WTC11 (cell line): ENCODE data around the gene OXNAD1. TPM values are rescaled to one million over a fixed set of nuclear protein-coding genes. Genes with fewer than 3 reads are reported as not detected.

ENCODE experiments used
- ATAC-seq: fragments of 200-7000 bp; cut with Tn5 transposase; 2 replicates; pipeline ENCODE4 v1.10.0; 2021; ENCODE audit warnings: mild to moderate bottlenecking, moderate library complexity
- CTCF ChIA-PET: fragments of 300-600 bp; sonication (Branson Sonifier 250); formaldehyde crosslinking; loops from one replicate; lab custom pipeline; 2021; ENCODE audit warnings: antibody characterized with exemption; lab: Charles Lee
- POLR2A ChIA-PET: fragments of 350-600 bp; sonication (Branson Sonifier 250); formaldehyde crosslinking; loops from one replicate; lab custom pipeline; 2021; ENCODE audit warnings: antibody characterized with exemption; lab: Charles Lee
- DNase-seq: peaks from one replicate; pipeline ENCODE4 v3.0.0; 2021; ENCODE audit warnings: low spot score
- H3K27ac Mint-ChIP-seq: 2 replicates; pipeline ENCODE4 v1.8.0; 2021; ENCODE audit warnings: mixed read lengths
- H3K27me3 Mint-ChIP-seq: 2 replicates; pipeline ENCODE4 v1.8.0; 2021; ENCODE audit warnings: low read depth, mild to moderate bottlenecking, moderate library complexity, mixed read lengths
- H3K36me3 Mint-ChIP-seq: 2 replicates; pipeline ENCODE4 v1.8.0; 2021; ENCODE audit warnings: mixed read lengths
- H3K4me1 Mint-ChIP-seq: 2 replicates; pipeline ENCODE4 v1.8.0; 2022; ENCODE audit warnings: mixed read lengths
- H3K4me3 Mint-ChIP-seq: 2 replicates; pipeline ENCODE4 v1.8.0; 2021; ENCODE audit warnings: mild to moderate bottlenecking, moderate library complexity, mixed read lengths
- H3K9me3 Mint-ChIP-seq: 2 replicates; pipeline ENCODE4 v1.8.0; 2021; ENCODE audit warnings: mixed read lengths
- ATF1 ChIP-seq: sonication (generic); formaldehyde crosslinking; IDR thresholded peaks from 2 replicates; pipeline ENCODE4 v1.8.1; 2023; ENCODE audit warnings: mild to moderate bottlenecking, moderate library complexity, missing genetic modification reagents
- CREM ChIP-seq: sonication (generic); formaldehyde crosslinking; IDR thresholded peaks from 2 replicates; pipeline ENCODE4 v1.8.1; 2022; ENCODE audit warnings: mild to moderate bottlenecking, missing genetic modification reagents, moderate library complexity
- ERG ChIP-seq: fragments of 250-450 bp; sonication (Bioruptor Pico); IDR thresholded peaks from 2 replicates; pipeline ENCODE4 v1.8.0; 2021; ENCODE audit warnings: mild to moderate bottlenecking
- ESRRA ChIP-seq: sonication (generic); formaldehyde crosslinking; IDR thresholded peaks from 2 replicates; pipeline ENCODE4 v1.8.1; 2022; ENCODE audit warnings: mild to moderate bottlenecking, missing genetic modification reagents, borderline replicate concordance
- FOXJ3 ChIP-seq: sonication (generic); formaldehyde crosslinking; IDR thresholded peaks from 2 replicates; pipeline ENCODE4 v1.9.0; 2021; ENCODE audit warnings: missing genetic modification reagents, mild to moderate bottlenecking, borderline replicate concordance
- FOXP1 ChIP-seq: sonication (generic); formaldehyde crosslinking; IDR thresholded peaks from 2 replicates; pipeline ENCODE4 v1.8.0; 2022; ENCODE audit warnings: missing genetic modification reagents, mild to moderate bottlenecking, moderate library complexity, borderline replicate concordance
- FOXP4 ChIP-seq: sonication (generic); formaldehyde crosslinking; IDR thresholded peaks from 2 replicates; pipeline ENCODE4 v1.8.0; 2022; ENCODE audit warnings: mild to moderate bottlenecking, missing genetic modification reagents
- GABPB1 ChIP-seq: sonication (generic); formaldehyde crosslinking; IDR thresholded peaks from 2 replicates; pipeline ENCODE4 v1.8.1; 2023; ENCODE audit warnings: mild to moderate bottlenecking, missing genetic modification reagents
- JAZF1 ChIP-seq: fragments of 250-450 bp; sonication (Bioruptor Pico); IDR thresholded peaks from 2 replicates; pipeline ENCODE4 v1.9.0; 2021; ENCODE audit warnings: moderate library complexity, mild to moderate bottlenecking, inconsistent platforms
- MYBL2 ChIP-seq: sonication (generic); formaldehyde crosslinking; IDR thresholded peaks from 2 replicates; pipeline ENCODE4 v1.8.1; 2023; ENCODE audit warnings: mild to moderate bottlenecking, moderate library complexity, missing genetic modification reagents
- NR2C2 ChIP-seq: sonication (generic); formaldehyde crosslinking; IDR thresholded peaks from 2 replicates; pipeline ENCODE4 v1.8.0; 2022; ENCODE audit warnings: mild to moderate bottlenecking, missing genetic modification reagents
- OVOL2 ChIP-seq: fragments of 250-450 bp; sonication (Bioruptor Pico); IDR thresholded peaks from 2 replicates; pipeline ENCODE4 v1.9.0; 2021; ENCODE audit warnings: mild to moderate bottlenecking, borderline replicate concordance
- PREB ChIP-seq: sonication (generic); formaldehyde crosslinking; IDR thresholded peaks from 2 replicates; pipeline ENCODE4 v1.8.1; 2022; ENCODE audit warnings: mild to moderate bottlenecking, missing genetic modification reagents, moderate library complexity, borderline replicate concordance
- RELA ChIP-seq: sonication (generic); formaldehyde crosslinking; IDR thresholded peaks from 2 replicates; pipeline ENCODE4 v1.8.1; 2022; ENCODE audit warnings: missing genetic modification reagents, mild to moderate bottlenecking, borderline replicate concordance
- SMAD3 ChIP-seq: sonication (generic); formaldehyde crosslinking; IDR thresholded peaks from 2 replicates; pipeline ENCODE4 v1.8.0; 2022; ENCODE audit warnings: missing genetic modification reagents, mild to moderate bottlenecking, borderline replicate concordance
- STAT6 ChIP-seq: sonication (generic); formaldehyde crosslinking; conservative IDR thresholded peaks from 2 replicates; pipeline ENCODE4 v1.8.1; 2023; ENCODE audit warnings: mild to moderate bottlenecking, low read depth, missing genetic modification reagents, moderate library complexity
- TCF7 ChIP-seq: sonication (generic); formaldehyde crosslinking; IDR thresholded peaks from 2 replicates; pipeline ENCODE4 v1.8.0; 2022; ENCODE audit warnings: mild to moderate bottlenecking, low read depth, missing genetic modification reagents, moderate library complexity
- TP53 ChIP-seq: sonication (generic); formaldehyde crosslinking; IDR thresholded peaks from 2 replicates; pipeline ENCODE4 v1.8.1; 2023; ENCODE audit warnings: mild to moderate bottlenecking, missing genetic modification reagents
- ZBTB21 ChIP-seq: sonication (generic); formaldehyde crosslinking; IDR thresholded peaks from 2 replicates; pipeline ENCODE4 v1.8.1; 2023; ENCODE audit warnings: mild to moderate bottlenecking, missing genetic modification reagents, borderline replicate concordance
- ZNF121 ChIP-seq: sonication (generic); formaldehyde crosslinking; IDR thresholded peaks from 2 replicates; pipeline ENCODE4 v1.8.0; 2023; ENCODE audit warnings: missing genetic modification reagents
- ZNF396 ChIP-seq: fragments of 250-450 bp; sonication (Bioruptor Pico); IDR thresholded peaks from 2 replicates; pipeline ENCODE4 v1.8.0; 2021; ENCODE audit warnings: mild to moderate bottlenecking, moderate library complexity, borderline replicate concordance
- ZNF423 ChIP-seq: fragments of 250-450 bp; sonication (Bioruptor Pico); IDR thresholded peaks from 2 replicates; pipeline ENCODE4 v2.1.2; 2022; ENCODE audit warnings: mild to moderate bottlenecking, moderate library complexity
- ZNF532 ChIP-seq: fragments of 250-450 bp; sonication (Bioruptor Pico); IDR thresholded peaks from 2 replicates; pipeline ENCODE4 v1.9.0; 2021; ENCODE audit warnings: mild to moderate bottlenecking, borderline replicate concordance
- total RNA-seq: library from RNA; stranded (reverse); gene quantifications from 3 replicates; pipeline ENCODE4 v1.2.3, GENCODE V29; 2021

The OXNAD1 gene
- total RNA-seq, 1 experiment from 2014 or later = 21.7 TPM

GRCh38 chr3:16240229-16241023 lies 24.6 kb upstream of the OXNAD1 start (continued):
- TF ChIP-seq ERG (CRISPR knock-in tag) = no peak

GRCh38 chr3:16241225-16241624 lies 23.8 kb upstream of the OXNAD1 start:
- Mint-ChIP-seq H3K27me3 (peaks cover 6% of the 10 kb centered on the region), H3K4me1 (peaks cover 5% of the 10 kb centered on the region), H3K36me3 (no peaks in the 10 kb centered on the region), H3K4me3 (no peak overlapping the region)
- no peak for ATAC-seq
- ChIA-PET POLR2A (no interaction called here), CTCF (interaction anchor here (1.7 kb wide), 1 partner anchor 63 kb away, joined by 7 read pairs; no protein-coding TSS in a partner anchor)
- DNase-seq = no peak
- TF ChIP-seq ZNF396 (no peak), ZBTB21 (no peak), PREB (CRISPR knock-in tag) (no peak), JAZF1 (CRISPR knock-in tag) (no peak), FOXP4 (no peak), ATF1 (CRISPR knock-in tag) (no peak), ESRRA (no peak), GABPB1 (CRISPR knock-in tag) (no peak), ZNF532 (CRISPR knock-in tag) (no peak), TCF7 (no peak), FOXJ3 (CRISPR knock-in tag) (no peak), MYBL2 (CRISPR knock-in tag) (no peak), SMAD3 (CRISPR knock-in tag) (no peak)
- TF ChIP-seq, all 79 proteins: peak for 0
- Mint-ChIP-seq H3K9me3 (no peaks in the 10 kb centered on the region), H3K27ac (no peak overlapping the region)

GRCh38 chr3:16242177-16242576 lies 22.8 kb upstream of the OXNAD1 start:
- Mint-ChIP-seq H3K27me3 (peaks cover 6% of the 10 kb centered on the region), H3K9me3 (no peaks in the 10 kb centered on the region), H3K4me3 (no peak overlapping the region), H3K36me3 (no peaks in the 10 kb centered on the region), H3K27ac (no peak overlapping the region), H3K4me1 (peaks cover 5% of the 10 kb centered on the region)
- ATAC-seq = no peak
- DNase-seq = no peak
- POLR2A ChIA-PET = no interaction called here
- CTCF ChIA-PET = interaction anchor here (1.2 kb wide), 1 partner anchor 64 kb away, joined by 3 read pairs; no protein-coding TSS in a partner anchor
- TF ChIP-seq ZNF423 (CRISPR knock-in tag) = no peak
- no peak for TF ChIP-seq OVOL2 (CRISPR knock-in tag)
- TF ChIP-seq ZNF121 (CRISPR knock-in tag) = no peak
- TF ChIP-seq RELA = no peak
- no peak for TF ChIP-seq ATF1 (CRISPR knock-in tag)
- no peak for TF ChIP-seq CREM
- no peak for TF ChIP-seq FOXP1 (CRISPR knock-in tag)
- no peak for TF ChIP-seq GABPB1 (CRISPR knock-in tag)
- TF ChIP-seq STAT6 (CRISPR knock-in tag) = no peak
- no peak for TF ChIP-seq TP53
- TF ChIP-seq SMAD3 (CRISPR knock-in tag) = no peak
- no peak for TF ChIP-seq NR2C2 (CRISPR knock-in tag)
